ENCODE results near the gene FRMD6. TPM values are rescaled to one million over a fixed set of nuclear protein-coding genes. Genes with fewer than 3 reads are reported as not detected.
"Not testable (repeated sequence)": the region's sequence is repeated elsewhere in the genome, so short reads cannot be mapped to it uniquely, and the experiment has no call there.

Gene FRMD6
- polyA plus RNA-seq, 10 donors: 22.3 to 40.8 (median 30.4) TPM

DNA sequence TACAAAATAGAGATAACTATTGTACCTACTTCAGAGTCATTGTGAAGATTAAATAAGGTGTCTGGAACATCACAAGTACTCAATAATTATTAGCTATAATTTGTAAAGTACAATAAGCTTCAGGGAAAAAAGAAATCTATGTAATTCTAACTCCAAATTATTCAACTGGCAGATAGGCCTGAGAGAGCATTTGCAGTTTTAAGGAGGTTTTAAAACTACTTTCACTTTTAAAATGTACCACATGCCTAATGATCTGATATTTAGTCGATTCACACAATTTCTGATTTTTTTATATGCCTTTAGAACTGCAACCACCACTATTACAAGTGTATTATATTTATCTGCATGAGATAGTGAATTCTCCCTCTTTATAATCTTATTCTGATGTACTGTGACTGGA is 24.9 kb upstream of the FRMD6 start:
- DNase-seq: no peak

DNA sequence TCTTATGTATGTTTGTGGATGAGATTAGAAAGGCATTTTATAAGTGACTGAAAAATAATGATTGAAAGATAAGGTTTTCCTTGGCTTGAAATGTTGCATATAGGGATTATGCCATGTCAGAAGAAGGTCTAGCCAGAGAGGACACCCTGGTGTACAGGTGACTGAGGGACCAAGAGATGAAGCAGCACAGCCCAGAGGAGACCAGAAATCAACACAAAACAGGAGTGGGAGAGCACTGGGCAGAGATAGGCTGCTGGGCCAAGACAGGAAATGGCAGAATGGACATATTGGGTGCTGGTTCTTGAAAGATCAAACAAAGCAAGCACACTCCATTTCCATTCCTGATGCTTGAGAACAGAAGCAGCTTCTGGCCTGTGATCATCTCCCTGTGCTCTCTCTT is 24.4 kb upstream of the FRMD6 start:
- no peak for DNase-seq

DNA sequence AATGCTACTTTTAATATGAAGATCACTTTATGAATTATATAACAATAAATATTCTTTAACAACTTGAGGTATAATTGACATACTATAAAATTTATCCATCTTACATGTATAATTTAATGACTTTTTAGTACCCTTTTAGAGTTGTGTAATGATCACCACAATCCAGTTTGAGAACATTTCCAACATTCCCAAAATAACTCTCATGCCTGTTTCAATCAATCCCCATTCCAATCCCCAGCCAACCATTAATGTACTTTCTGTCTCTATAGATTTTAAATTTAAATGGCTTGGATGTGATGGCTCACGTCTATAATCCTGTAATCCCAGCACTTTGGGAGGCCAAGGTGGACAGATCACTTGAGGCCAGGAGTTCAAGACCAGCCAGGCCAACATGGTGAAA is 23.5 kb upstream of the FRMD6 start:
- no peak for DNase-seq

DNA sequence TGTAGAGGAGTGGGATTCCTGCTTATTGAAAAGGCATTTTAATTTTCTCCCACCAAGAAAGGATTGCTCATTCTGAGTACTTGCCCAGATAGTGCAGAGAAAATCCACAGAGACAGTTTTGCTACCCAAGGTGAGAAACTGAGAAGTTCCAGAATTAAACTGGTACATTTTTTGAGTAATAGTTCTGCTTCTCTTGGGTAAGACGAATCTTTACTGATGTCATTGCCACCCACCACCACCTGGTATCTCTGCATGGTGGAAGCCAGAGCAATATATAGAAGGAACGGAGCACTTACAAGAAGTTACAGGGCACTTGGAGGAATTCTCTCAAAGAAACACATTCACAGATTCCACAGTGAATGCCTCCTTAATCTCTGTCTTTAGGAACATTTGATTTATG is 20.7 kb upstream of the FRMD6 start:
- DNase-seq: no peak

DNA sequence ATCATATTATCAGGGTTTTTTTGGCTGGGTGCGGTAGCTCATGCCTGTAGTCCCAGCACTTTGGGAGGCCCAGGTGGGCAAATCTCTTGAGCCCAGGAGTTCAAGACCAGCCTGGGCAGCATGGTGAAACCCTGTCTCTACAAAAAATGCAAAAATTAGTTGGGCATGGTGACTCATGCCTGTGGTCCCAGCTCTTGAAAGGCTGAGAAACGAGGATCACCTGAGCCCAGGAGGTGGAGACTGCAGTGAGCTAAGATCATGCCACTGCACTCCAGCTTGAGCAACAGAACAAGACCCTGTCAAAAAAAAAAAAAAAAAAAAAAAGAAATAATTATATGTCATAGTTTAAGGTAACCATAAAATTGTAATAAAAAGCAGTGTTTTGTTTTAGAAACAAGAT is 18.4 kb upstream of the FRMD6 start:
- not testable (repeated sequence) for DNase-seq

DNA sequence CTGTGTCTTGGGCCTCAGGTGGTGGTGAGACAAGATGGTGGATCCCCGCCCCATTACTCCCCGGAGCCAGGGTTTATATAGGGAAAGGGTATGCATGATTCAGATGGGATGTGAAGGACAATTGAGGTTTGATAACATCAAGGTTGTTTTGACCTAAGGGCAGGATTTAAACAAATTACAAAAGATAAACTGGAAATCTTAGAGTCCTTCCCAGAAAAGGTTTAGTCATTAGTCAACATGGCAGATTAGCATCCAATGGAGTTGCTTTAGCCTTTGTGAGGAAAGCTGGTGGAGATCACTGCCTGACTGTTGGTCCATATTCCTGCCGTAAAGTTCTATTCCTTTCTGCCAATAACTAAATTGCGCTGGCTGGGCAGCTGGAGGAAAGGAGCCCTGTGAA is 15.6 kb upstream of the FRMD6 start:
- no peak for DNase-seq

DNA sequence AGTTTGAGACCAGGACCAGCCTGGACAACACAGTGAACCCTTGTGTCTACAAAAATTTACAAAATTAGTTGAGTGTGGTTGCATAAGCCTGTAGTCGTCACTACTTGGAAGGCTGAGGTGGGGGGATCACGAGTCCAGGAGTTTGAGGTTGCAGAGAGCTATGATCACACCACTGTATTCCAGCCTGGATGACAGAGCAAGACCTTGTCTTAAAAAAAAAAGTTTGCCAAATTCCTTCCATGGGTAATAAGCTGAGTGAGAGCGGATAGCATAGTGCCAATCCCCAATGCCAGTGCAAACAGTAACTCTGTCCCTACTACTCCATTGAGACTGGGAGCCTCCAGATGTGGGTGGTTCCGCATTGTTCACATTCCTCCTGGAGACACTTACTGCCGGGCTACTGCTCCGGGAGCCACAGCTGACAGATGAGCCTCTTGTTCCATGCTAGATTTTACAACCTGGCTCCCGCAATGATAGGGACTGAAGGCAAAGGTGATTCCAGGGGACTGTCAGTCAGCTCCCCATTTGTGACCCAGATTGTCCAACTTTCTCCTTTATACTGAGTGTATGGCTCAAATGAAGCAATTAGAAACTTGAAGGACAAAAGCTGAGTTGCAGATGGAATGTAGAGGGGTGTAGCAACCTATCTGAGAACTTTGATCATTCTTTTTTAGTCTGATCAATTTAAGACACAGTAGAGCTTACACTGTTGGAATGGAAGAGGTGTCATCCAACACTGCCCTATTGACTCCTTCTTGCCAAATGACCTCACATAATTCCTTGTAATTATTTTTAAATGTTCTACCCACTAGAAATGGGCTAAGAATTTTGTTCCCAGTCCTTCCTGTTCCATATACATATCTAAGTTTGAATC is 13.4 kb upstream of the FRMD6 start:
- DNase-seq: no peak

DNA sequence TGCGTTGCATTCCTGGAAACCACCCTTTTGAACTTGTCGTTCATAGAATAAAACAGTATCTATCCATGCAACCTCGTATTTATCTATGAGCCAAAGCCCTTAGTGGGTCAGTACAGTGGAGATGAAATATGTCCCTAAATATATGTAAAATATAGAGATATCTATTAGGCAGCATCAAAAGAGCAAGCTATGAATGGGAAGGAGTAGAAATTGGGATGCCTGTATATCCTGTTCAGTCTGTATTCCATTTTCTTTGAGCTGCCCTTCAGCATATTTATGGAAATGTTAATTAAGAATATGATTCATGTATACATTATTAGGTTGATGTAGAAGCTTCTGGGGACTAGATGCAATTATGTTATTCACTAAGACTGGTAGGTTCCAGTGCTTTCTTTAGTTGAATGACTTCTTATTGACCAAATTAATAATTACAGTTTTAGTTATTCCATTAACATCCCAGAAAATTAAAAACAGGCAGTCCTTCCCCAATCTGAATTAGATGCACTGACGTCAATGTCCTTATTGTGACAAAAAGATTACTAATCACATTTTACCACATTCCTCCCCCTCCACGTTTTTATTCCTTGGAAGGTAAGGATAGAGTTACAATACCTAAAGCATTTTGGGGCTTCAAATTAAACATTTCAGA is 11.9 kb upstream of the FRMD6 start:
- no peak for DNase-seq

DNA sequence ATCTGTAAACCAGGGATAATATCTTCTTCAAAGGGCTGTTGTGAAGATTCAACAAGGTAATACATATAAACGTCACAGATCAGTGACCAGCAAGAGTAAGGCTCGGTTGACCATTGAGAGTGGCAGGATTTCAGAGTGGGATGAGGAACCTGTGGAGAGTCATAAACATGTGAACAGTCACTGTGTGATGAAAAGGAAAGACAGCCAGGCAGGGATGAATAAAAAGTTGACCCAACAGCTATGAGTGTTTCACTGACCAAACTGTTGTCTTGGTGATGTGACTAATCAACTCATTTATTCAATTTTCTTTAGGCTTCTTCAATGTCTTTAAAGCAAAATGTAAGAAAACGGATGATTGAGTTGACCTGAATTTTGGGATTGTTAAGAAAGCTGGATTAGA is 8.6 kb upstream of the FRMD6 start:
- DNase-seq: peak in 1 of 3 donors; percentile 60

DNA sequence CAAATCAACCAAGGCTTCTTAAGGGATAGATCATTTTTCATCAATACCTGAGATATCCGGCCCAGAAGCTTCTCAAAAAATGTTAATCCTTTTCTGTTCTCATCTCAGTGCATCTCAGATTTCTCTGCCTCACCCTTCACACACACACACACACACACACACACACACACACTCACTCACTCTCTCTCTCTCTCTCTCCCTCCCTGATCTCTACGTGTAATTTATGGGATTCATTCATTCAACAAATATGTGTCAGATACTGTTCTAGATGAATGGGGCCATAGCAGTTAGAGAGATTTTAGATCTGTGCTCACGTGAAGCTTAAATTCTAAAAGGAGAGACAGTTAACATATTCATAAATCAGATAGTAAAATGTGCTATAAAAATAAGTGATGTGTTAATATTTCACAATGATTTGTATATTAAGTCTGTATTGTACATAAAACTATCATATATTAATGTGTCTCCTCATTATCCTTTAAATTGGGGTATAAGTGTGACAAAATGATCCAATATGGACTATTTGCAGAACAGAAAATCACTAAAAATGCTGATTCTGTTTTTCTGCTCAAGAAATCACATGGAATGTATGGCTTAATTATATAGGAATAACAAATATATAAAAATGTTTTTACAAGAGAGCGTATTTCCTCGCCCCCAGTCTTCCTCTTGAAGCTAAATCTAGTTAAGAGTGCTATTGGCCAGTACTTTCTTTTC is 7.3 kb upstream of the FRMD6 start:
- DNase-seq: no peak

DNA sequence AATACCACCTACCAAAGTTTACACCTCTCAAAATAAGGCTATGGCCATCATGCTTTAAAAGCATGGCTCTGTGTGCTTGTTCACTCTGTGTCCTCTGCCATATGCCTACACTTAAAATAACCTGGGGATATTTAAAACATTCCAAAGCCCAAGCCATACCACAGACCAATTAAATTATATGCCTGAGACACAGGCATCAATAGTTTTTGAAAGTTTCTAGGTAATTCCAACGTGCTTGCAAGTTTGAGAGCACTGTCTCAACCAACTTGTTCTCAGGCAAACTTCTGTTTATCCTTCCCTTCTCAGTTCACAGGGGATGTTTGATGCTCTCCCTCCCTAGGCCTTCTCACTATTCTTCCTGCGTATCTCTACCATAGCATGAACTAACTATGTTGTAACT is 3.4 kb upstream of the FRMD6 start:
- no peak for DNase-seq

DNA sequence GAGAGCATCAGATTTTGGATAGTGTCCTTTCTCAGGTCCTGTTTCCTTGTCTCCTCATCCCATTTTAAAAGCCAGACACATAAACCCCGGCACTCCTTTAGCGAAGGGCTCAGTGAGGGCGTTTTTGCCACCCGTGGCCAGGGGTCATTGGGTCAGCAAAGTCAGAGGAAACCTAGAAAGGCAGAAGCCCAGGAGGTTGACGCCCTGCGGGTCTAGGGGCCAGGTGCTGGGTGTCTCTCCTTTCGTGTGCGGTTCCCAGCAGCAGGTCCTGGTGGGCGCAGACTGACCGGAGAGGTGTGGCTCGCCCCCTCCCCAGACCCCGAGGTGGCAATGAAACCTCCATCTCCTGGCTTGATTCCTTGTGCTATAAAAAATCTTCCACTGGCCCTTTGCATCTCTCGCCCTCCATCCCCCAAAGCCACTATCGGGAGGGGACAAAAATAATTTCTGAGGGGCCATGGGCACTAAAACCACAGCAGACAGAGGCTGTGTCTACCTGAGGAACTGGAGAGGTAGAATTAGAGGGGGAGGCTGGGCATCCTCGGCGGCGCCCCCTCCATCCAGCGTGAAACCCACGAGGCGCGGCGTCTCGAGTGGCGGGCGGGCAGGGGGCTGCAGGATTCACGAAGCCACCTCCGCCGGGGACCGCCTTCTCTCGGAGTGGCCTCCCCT is 858 bp upstream of the FRMD6 start:
- peak in 2 of 3 donors; percentile 19 to 67 for DNase-seq

DNA sequence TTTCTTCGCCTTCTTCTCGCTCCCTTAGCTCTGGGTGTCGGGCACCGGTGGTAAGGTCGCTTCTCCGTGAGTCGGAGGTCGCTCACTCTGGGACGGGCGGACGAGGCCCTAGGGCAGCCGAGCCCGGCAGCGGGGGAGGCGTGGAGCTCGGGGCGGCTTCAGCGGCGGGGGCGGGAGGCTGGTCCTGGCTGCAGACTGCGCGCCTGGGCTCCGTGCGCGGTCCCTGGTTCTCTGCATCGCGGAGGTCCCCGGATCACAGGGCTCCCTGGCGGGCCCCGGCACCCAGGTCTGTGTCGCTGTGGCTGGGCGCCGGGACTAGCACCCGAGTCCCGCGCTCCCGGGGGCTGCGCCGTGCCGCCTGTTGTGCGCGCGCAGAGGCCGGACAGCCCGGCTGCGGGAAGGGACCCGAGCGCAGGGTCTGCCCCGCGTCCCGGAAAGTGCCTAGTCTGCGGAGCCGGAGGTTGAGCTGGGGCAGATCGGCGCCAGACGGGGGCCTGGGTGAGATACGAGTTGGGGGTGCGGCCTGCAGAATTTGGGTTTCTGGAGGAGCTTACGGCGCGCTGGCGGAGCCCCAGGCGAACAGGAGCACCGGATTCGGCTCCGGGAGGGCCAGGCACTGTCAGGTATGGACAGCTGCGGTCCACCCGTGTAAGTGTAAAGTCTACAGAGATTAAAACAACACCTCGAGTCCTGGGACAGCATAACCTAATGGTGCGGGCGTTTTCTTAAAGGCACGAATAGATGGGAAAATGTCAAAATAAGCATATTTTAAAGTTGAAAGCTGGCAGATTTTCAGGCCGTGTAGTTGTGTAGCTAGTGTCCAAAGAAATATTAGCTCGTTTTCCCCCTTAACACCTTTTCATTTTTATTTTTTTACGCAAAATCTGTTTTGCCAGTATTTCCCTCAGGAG is 713 bp downstream of the FRMD6 start:
- DNase-seq: peak; percentile 36 to 83 (median 51)

DNA sequence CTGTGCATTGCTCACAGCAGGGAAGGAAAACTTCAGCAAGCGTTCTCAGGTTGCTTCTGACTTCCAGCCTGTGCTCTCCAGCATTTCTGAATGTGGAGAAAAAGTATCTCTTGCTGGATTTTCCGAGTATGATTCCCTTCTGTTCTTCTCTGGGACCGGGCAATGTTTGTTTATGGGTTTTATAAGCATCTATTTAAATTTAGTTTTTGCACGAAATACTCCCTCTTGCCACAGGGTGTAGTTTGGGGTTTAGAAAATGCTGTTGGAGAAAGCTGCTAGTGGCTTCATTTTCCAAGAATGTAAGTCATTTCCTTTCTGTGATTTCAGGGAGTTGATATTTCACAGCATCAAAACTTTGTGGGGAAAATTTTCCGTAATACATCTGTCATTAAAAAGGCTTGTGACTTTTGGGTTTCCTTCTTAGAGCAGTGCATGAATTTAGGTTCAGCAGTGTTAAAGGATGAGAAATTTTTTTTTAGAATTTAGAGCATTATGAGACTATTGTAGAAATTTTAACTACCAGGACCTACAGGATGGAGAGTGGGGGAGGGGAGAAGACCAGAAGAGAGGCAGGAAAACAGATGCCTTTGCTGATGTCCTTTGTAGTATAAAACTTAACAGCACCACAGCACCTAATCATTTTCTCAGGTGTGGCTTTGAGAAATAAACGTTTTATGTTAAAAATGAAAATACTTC is 1.5 kb downstream of the FRMD6 start:
- DNase-seq: peak; percentile 71 to 87 (median 79)

DNA sequence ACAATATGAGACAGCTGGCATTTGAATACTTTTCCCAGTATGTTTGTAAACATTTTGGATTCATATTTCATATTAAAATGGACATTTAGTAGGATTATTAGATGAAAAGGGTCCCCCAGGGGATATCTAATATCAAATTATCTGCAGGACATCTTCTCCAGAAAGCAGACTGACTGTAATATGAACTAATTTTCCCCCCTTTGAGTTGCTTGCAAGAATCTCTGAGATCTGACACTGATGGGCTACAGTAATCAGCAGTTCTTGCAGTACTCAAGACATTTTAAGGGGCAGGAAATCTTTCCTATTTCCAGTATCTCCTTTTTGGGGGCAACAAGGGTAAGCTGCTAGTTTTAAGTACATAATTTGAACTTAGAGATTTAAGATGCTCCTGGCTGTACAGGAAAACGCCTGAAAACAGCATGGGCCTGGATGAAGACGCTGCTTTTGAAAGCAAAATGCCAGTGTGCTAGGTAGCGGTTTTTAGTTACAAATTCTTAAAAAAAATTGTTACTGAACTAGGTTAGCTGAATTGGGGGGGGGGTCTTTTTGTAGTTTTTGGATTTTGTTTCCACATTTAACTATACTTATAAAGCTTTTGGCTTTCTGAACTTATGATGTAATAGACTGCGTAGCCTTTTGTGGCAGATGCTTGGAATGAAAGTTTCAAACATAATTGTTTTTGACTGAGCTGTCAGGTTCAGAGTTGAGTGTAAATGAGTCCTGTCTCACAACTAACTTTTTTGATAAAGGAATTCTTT is 2.2 kb downstream of the FRMD6 start:
- DNase-seq: peak in 1 of 3 donors; percentile 65

DNA sequence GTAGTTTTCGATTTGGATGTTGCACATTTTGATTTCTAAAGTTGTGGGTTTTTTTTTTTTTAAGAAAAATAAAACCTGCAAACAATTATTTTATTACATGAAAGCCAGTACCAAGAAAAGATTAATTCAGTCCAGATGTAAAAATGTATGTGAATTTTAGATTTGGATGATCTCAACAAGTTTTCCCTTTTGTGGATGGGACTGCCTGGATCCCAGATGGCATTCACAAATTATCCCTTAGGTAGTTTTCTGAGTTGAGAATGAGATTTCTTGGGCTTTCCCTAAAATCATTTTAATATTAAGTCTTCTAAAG is 2.8 kb downstream of the FRMD6 start:
- peak in 1 of 3 donors; percentile 64 for DNase-seq

DNA sequence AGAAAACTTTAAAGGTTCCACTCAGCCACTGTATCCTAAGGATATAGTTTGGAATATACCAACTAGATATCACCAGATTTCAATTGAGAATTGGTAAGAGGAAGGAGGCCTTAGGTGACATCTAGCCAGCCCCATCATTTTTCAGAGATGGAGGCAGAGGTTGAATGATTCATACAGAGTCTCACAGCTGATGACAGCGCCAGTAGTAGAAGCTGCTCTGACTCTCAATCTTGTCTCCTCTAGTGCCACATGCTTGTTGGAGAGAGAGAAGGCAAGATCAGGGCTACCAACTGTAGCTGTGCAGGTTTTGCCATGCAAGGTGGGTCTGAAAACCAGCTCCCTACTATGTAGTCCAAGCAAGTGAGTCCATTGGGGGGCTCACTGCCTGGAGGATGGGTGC is 6.1 kb downstream of the FRMD6 start:
- DNase-seq: no peak

DNA sequence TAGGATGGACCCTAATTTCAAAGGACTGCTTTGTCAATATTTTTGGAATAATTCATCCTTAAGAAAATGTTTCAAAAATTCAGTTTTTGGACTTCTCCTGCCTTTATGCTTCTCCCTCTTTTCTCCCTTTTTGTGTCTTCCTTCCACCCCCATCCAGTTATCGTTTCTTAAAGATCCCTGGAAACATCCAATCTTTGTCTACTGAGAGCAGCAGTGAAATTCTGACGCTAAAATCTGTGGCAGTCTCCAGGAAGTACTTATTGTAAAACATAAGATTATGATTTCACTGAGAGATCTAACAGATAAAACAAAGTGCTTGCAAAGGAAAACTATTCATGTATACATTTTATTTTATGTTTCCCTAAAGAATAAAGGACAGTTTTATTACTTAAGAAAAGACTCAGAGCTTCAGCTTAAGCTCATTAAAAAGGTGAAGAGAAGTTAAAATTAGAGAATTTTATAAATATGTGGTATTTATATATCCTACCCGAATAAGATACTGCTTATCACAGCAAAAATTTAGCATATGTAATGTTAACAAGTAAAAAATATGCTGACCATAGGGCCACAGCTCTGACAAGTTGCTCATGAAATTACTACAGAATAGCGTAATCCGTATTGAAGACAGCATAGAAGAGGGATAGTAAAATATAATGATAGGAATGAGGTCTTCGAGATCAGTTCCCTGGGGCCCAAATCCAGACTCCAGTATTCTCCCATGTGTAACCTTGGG is 6.9 kb downstream of the FRMD6 start:
- DNase-seq: no peak

DNA sequence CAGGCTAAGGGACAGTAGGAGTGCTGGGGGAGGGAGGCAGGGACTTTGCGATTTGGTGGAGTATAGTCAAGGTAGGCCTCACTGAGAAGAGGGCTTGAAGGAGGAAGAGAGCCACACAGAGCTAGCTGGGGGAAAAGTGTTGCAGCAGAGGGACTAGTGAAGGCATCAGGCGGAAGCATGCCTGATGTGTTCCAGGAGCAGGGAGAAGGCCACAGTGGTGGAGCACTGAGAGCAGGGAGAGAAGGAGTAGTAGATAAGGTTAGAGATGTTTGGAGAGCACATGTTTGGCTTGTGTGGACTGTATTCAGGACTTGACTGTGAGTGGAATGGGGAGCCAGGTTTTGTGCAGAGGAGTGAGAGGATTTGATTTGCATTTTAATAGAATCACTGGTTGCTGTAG is 9.0 kb downstream of the FRMD6 start:
- DNase-seq: no peak

Data from muscle of back (tissue), 11 donors.